GM08714 (cell line): ENCODE data around the gene KRTAP2-2.
"Not testable (repeated sequence)": the region's sequence is repeated elsewhere in the genome, so short reads cannot be mapped to it uniquely, and the experiment has no call there.

Source experiments
- H3K4me3 ChIP-seq: fragments of 200-500 bp; sonication (Bioruptor generic); 2 replicates; pipeline ENCODE4 v1.5.1; 2014; ENCODE audit warnings: mild to moderate bottlenecking, low read length, inconsistent platforms
- ZNF274 ChIP-seq: IDR thresholded peaks from 2 replicates; pipeline ENCODE4 v1.6.1; 2012; ENCODE audit warnings: mild to moderate bottlenecking, low read depth, low read length

KRTAP2-2 gene

GRCh38 chr17:41055130-41055529, at the start of gene KRTAP2-2:
Gene KRTAP2-2, minus strand, starts transcription at chr17:41055230. Its CDS starts 19 bp downstream, at chr17:41055211.
- H3K4me3 ChIP-seq = not testable (repeated sequence)

- H3K4me3 ChIP-seq = not testable (repeated sequence)
These were observed 49.5 kb upstream of the KRTAP2-2 start for GRCh38 chr17:41104386-41105038.

- no peak overlapping the region for H3K4me3 ChIP-seq
- TF ChIP-seq ZNF274 = no peak
These were observed 48.9 kb upstream of the KRTAP2-2 start for GRCh38 chr17:41103896-41104295.

GRCh38 chr17:41101586-41102259, 46.7 kb upstream of the KRTAP2-2 start, which contains the start of gene KRTAP4-16:
Gene KRTAP4-16, minus strand, starts transcription at chr17:41102209. Its CDS starts 0 bp downstream, at chr17:41102209.
- no peak for TF ChIP-seq ZNF274
- no peak within 1 kb of the TSS for H3K4me3 ChIP-seq

GRCh38 chr17:41099682-41100480, 44.9 kb upstream of the KRTAP2-2 start:
- not testable (repeated sequence) for H3K4me3 ChIP-seq

- no peak overlapping the region for H3K4me3 ChIP-seq
These were observed 43.5 kb upstream of the KRTAP2-2 start for GRCh38 chr17:41098481-41098880.

GRCh38 chr17:41098042-41098441, 43.0 kb upstream of the KRTAP2-2 start, which contains the start of gene KRTAP4-8:
Gene KRTAP4-8, minus strand, starts transcription at chr17:41098142. Its CDS starts 58 bp downstream, at chr17:41098084.
- no peak within 1 kb of the TSS for H3K4me3 ChIP-seq
- no peak for TF ChIP-seq ZNF274

More at GRCh38 chr17:41098481-41098880, 43.5 kb upstream of the KRTAP2-2 start:
- TF ChIP-seq ZNF274 = no peak

GRCh38 chr17:41096055-41096454, 41.0 kb upstream of the KRTAP2-2 start:
- no peak for TF ChIP-seq ZNF274
- H3K4me3 ChIP-seq = no peak overlapping the region

GRCh38 chr17:41088760-41089352, 33.8 kb upstream of the KRTAP2-2 start:
- H3K4me3 ChIP-seq = not testable (repeated sequence)

- not testable (repeated sequence) for H3K4me3 ChIP-seq
These were observed 29.2 kb upstream of the KRTAP2-2 start, which contains the start of gene KRTAP4-7 for GRCh38 chr17:41084100-41084856. Gene KRTAP4-7, plus strand, starts transcription at chr17:41084150. Its CDS starts 57 bp downstream, at chr17:41084207.

GRCh38 chr17:41083427-41083826, 28.4 kb upstream of the KRTAP2-2 start:
- H3K4me3 ChIP-seq = not testable (repeated sequence)

- no peak for TF ChIP-seq ZNF274
- H3K4me3 ChIP-seq = no peak overlapping the region
These were observed 27.6 kb upstream of the KRTAP2-2 start for GRCh38 chr17:41082626-41083025.

GRCh38 chr17:41076788-41077187, 21.8 kb upstream of the KRTAP2-2 start:
- H3K4me3 ChIP-seq = no peak overlapping the region
- TF ChIP-seq ZNF274 = no peak

- no peak overlapping the region for H3K4me3 ChIP-seq
- TF ChIP-seq ZNF274 = no peak
These were observed 18.6 kb upstream of the KRTAP2-2 start for GRCh38 chr17:41073676-41074075.
